Stimulated activated CD4-positive, alpha-beta T cell treated with anti-CD3 and anti-CD28 coated beads, TNF-alpha, amount 100 ng/mL, for 1 hour (primary cell): Measurements from ENCODE around the gene SPC25.
"Not testable (repeated sequence)": the region's sequence is repeated elsewhere in the genome, so short reads cannot be mapped to it uniquely, and the experiment has no call there.

Experiments
- DNase-seq, 3 donors: peaks; one replicate each; pipeline ENCODE4 v3.0.0-alpha.2; 2020; ENCODE audit warnings: low read depth in 3 of 3, low spot score in 1 of 3

The SPC25 gene, protein sequence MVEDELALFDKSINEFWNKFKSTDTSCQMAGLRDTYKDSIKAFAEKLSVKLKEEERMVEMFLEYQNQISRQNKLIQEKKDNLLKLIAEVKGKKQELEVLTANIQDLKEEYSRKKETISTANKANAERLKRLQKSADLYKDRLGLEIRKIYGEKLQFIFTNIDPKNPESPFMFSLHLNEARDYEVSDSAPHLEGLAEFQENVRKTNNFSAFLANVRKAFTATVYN

DNA sequence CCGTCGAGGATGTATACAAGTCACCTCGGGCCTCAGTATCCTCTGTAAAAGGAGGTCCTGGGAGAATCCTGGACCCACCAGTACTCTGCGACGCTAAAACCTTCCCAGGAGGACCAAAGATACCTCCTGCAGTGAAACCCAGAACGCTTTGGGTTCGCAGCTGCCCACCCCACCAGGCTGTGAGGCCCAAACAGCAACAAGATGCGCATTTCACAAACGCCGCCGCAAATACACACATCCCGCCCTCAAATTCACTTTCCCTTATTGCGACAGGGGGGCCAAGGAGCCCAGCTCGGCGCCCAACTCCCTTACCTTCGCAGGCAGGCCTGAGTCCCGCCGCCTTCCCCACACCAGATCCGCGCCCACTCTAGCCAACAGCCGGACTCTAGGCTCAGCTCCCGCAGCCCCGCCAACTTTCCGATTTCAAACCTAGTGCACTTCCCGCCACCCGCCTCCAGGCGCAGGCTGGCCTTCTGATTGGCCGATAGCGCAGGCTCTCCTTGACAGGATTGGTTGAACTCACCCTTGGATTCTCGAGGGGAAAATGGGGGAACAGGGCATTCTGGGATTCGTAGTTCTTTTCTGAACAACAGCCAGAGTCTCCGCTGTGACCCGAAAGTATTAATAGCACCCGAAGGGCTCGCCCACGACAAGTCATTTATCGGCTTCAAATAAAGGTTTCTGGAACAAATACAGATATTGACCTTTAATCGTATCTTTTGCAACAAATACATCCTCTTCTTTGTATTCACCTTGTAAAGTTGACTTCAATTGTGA, at the start of gene SPC25:
Gene SPC25 (minus strand): TSS at position 425 of the 777 bp plus-strand sequence. CDS start 911 bp downstream, outside the sequence.
- DNase-seq = peak; percentile 54 to 72 (median 68)

DNA sequence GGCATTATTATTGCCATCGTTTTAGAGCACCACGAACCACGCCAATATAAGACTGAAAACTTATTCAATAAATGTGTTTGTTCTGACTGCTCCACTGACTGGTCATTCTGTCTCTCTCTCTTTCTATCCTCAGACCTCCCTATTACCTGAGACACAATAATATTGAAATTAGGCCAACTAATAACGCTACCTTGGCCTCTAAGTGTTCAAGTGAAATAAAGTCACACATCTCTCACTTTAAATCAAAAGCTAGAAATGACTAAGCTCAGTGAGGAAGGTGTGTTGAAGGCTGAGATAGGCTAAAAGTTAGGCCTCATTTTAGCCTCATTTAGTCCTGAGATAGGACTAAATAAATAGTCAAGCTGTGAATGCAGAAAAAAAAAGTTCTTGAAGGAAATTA, 49.7 kb upstream of the SPC25 start:
- no peak for DNase-seq

DNA sequence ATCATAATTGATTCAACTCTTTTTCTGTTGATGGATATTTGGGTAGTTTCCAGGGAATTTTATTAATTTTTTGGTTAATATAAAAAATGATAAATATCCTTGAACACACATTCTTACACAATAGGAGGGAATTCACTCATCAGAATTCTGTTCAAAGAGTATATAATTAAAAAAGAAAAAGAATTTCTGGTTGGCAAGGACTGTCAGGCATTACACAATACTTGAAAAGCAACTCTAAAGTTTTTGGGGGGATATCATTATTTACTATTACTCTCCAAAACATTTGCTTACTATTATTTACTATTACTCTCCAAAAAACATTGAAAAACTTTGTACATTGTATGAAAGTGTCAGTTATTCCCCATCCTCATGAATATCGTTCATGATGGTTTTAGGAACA, 48.8 kb upstream of the SPC25 start:
- DNase-seq = no peak

DNA sequence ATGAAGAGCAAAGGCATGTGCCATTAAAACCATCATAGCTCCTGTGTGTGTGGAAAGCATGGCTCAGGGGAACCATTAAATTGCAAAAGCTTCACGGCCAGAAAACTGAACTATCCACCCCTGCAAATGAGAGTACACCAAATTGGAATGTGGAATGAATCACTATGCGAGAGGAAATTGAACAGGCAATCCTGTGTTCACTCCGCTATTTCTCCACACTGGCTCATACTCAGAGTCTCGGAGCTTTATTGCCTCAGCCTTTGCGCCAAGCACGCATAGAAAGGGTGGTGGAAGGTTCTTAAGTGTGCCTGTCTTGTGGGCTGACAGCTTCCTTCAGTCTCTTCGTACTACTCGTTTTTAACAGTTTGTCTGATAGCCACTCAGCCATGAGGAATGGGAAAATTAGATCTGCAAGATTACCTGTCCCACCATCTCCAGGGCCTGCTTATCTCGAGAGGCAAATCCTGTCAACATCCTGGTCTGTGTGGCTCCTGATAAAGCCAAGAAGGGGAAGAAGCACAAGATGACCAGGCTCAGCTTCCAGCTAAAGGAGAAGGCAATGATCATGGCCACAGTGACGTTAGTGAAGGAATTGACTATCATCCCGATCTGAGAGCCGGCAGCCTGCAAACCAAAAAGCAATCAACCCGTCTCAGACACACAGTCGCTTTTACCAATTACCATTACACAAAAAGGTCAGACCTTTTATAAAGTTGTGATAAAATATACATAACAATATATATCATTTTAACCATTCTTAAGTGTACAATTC, 45.8 kb upstream of the SPC25 start:
- no peak for DNase-seq

DNA sequence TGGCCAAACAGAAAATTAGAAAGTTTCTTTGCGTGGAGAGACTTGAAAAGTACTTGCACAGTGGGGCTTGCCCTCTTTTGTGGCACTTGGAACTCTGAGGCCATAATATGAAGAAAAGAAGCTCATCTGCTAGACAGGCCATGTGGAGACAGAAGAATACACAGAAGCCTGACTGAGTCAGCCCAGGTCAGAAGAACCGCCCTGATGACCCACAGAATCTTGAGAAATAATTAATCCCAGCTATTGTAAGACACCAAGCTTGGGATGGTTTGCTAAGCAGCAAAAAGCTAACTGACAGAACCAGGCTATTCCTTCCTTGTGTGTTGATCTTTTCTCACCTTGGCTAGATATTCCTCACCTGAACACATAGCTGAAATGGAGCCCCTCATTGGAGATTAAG, 44.6 kb upstream of the SPC25 start:
- DNase-seq = no peak

DNA sequence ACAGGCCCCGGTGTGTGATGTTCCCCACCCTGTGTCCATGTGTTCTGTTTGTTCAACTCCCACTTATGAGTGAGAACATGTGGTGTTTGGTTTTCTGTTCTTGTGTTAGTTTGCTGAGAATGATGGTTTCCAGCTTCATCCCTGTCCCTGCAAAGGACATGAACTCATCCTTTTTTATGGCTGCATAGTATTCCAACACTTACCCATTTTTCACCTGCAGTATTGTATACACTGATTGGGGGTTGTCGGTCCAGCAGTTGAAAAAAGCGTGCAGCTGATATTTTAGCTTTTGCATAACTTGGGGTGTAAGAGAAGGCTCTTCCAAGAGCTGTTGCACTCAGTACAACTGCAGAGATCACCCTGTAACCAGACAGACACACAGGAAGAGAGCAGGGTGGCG, 41.9 kb upstream of the SPC25 start:
- DNase-seq = not testable (repeated sequence)

DNA sequence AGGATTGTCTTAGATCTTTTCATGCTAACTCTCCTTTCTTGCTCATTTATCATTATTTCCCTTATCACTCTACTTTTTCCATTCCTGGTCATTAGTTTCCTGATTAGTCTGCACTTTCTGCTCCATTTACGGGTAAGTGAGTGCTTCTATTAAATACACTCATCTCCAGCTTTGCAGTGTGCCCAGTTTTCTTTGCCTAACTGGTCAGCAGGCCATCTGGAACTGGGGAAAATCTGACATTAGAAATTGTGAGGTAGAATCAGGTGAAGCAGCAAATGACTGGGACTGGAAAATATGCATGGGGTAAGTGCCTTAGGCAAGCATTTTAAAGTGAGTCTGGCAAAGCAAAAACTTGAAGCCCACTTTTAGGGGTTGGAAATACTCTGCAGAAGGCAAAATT, 40.0 kb upstream of the SPC25 start:
- DNase-seq = no peak

DNA sequence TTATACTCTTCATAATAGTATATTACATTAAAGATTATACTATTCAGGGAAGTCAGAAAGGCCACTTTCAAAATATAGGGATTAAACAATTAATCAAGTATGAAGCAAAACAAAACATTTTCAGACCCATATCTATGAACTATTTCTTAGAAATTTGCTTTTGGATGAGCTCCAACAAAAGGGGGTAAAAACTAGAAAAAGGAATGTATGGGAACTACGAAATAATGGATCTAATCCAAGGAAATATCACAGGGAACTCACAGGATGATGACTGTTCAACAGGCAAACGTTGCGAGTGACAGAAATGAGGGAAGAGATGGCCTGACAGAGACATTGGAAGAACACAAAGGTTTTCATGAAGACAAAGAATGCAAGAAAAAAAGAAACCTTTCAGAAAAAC, 38.8 kb upstream of the SPC25 start:
- no peak for DNase-seq

DNA sequence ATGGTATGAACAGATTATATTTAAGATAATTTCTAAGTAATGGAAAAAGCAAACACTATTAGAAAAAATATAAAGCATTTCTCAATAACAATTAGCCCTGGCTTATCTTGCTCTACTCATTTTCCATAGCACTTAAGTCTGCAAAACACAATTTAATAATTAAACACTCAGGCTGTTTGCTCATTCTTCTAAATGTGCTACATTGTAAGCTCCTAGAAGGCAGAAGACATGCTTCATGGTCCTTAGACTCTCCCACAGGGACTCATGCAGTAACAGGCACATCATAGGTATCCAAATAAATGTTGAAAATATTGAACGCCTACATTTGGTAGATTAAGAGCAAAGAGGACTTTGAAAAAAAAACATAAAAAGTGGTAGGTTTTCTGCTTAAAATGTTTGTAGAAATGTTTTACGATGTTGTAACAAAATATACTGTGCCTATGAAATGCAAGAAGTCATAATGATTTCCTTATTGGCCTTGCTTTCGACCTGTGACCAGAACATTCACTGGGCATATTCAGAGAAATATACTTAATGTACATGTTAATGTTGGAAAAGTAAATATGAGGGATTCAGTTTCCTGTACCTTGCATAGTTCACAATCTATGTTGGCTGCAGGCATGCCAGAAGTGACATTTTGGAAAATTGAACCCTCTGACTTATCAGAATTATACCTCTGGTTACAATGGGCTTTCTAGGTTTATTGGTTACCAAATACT, 38.0 kb upstream of the SPC25 start:
- DNase-seq = no peak

DNA sequence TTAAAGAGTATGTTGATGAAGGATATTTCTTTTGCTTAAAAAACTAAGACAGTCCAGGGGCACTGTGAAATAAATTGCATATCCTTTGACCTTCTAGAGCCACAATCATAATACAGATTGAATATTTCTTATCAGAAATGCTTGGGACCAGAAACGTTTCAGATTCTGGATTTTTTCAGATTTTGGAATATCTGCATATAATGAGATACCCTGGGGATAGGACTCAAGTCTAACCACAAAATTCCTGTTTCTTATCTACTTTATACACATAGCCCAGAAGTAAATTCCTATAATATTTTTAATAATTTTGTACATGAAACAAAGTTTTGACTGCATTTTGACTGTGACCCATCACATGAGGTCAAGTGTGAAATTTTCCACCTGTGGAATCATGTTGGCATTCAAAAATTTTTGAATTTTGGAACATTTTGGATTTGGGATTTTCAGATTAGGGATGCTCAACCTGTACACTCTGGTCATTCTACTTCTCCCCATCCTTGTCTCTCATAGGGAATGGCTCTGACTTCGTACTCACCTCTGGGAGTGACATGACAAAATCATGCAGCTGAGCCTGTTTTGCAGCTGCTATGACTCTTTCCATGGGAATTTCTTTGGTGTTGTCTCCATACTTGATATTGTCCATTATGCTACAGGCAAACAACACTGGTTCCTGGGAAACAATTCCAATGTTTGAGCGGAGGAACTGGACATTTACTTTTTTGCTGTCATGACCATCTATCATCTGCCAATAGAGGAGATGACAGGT, 36.6 kb upstream of the SPC25 start:
- DNase-seq = no peak

DNA sequence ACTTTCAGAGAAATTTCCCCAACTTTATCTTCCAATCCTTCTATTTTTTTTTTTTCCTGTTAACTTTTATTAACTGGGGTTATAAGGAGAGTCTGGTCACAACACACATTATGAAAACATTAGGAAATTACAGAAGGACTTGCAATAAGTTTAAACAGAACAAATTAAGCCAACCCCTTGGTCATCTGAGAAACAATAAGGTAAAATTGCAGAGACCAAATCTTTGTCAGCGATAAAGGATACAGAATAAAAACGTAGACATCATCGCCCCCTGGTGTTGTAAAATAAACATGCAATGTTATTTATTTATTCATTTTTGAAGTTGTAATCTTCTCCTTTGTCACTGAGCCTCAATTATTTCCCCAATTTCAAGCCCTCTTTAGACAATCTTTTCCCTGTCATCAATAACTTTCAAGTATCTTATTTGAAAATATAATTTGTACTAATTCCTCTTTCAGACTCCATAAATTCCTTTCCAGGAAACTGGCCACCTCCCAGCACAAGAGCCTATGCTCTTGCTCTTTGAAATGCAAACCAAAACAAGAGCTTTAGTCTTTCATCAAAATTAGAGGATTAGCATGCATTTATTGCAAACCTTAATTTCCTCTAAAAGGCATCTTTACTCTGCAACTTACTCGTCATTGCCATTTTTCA, 30.4 kb upstream of the SPC25 start:
- no peak for DNase-seq

DNA sequence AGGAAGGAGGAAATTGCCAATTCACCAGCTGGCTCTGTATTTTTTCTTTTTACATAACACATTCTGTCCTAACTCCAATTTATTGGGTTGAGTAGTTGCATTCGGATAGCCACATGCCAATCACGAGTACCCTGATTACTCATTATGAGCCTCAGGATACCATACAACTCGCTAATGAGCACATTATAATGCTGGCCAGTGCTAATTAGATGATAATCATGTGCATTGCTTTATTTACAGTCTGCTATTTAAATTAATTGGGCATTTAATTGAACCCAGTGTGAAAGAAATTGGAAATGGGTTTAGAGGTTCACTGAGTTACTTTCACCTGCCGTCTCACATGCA, 26.1 kb upstream of the SPC25 start:
- DNase-seq = no peak

DNA sequence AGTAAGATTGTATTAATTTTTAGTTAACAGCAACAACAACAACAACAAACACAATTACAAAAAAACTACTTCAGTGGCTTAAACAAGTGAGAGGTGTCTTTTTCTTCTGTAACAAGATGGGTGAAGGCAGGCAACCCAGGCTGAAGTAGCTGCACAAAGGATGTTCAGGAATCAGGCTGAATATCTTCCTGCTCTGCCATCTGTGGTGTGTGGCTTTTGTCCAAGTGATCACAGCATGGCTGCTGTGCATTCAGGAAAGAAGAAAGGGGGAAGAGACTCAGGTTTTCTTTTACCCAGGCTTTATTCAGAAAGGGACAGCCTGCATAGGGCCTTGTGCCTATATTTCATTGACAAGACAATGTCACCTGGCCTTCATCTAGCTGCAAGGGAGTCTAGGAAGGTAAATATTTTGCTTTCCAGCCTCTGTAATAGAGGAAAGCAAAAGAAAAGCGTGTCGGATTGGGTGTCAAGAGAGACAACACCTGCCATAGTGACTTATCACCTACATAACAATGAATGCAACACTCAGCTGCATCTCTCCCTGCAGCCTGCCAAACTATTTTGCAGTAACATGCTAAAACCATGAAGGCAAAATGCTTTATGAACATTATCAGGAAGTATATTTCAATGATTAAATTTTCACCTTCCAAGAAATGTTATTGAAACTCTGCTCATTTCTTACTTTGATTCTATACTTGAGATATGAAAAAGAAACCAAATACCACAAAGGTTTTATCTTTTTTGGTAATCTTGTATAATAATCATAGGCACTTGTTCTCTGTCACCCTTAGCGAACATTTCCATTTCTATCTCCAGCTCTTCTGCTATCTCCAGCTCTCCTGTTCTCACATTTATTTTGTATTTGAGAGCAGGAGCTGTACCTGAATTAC, 25.5 kb upstream of the SPC25 start:
- DNase-seq = no peak

DNA sequence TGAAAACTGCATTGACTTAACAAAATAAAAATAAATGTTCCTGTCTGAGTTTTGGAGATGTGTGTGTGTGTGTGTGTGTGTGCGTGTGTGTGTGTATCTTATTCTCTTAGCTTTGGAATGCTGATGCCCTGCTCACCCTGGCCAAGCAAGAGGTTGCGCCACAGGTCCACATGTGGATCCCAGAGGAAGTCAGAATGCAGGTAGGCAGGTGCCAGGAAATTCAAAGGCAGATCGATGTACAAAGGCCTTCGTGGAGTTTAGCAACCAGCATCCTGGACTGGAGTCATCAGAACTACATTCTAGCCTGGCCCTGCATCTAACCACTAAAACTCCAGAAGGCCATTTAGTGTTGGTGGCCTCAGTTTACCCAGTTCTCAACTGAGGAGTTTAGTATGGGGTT, 23.3 kb upstream of the SPC25 start:
- DNase-seq = no peak

DNA sequence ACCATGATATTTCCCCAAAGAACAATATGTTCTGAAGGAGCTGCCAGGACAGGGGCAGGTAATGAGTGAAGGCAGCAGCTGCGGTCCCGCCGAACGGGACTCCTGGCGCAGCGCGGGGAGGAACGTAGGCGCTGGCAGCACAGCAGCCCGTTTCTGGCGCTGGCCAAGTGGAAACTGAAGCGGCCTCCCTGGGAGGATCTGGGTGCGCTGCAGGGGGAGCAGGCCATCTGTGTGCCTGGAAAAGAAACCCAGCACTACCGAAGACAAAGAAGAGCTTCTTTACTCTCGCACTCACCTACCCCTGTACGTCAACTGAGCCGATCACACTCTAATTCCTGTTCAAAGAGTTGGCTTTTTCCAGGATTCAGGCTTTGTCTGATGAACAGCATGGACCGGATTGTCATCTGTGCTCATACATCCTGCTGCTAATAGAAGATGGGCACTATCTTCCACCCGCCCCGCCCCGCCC, 22.7 kb upstream of the SPC25 start:
- no peak for DNase-seq

DNA sequence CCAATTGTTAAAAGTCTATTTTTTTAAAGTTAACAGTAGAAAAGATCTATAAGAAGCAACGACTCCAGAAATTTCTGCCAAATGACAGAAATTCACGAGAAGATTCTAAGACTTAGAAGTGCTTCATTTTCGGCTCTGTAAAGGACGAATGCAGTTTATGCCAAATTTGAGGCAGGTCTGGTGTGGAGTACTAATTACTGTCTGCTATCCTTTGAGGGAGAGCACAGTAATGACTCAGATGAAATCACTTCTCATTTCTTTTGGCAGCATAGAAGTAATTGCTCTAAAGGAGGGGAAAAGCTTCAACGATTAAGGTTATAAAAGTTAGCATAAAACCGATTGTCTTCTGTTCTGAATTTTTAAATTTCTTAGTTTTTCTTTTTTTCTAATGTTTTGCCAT, 22.2 kb upstream of the SPC25 start:
- DNase-seq = no peak

DNA sequence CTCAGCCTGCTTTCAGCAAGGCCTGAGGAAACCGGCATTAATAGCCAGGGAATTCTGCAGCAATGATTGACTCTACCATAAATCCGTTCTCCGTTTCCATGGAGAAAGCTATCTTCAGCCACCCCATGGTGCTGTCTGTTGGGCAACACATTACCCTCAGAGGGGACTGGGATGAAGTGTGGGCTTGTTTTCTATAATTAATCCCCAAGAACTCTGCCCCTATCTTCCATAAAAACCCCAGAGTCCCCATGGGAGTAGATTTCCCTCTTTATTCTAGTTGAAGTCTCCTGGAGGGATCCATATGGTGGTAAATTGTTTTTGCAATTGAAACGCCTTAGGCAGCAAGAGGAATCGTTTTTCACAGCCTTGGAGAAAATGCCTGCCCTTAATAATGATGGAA, 20.1 kb upstream of the SPC25 start:
- DNase-seq = no peak

DNA sequence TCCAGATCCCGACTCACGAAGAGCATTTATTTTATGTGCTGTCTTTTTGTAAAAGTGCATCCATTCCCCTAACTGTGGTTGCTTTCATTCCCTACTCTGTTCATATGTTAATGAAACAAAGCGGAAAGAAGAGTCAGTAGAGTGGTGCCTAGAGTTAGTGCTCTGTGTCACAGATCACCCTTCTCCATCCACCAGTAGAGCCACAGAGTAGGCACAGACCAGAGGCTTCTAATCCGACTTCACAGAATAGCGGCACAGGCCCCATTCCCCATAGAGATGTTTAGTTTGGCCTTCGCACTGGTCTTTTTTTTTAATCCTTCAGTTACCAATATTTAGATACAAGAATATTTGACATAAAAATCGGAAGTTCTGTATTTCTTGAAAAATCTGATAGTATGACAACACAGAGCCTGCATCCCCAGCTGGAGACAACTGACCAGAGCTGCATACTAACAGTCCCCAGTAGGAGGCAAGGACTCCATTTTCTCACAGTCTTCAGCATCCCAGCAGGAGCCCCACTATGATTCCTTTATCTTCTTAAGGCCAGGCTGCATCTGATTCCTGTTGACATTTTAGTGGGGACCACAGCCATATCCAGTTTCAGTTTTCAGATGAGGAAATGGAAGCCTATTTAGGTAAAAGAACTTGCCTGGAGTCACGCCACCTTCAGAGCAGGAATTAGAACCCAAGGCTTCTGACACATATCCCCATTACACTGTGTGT, 17.9 kb upstream of the SPC25 start:
- DNase-seq = no peak

DNA sequence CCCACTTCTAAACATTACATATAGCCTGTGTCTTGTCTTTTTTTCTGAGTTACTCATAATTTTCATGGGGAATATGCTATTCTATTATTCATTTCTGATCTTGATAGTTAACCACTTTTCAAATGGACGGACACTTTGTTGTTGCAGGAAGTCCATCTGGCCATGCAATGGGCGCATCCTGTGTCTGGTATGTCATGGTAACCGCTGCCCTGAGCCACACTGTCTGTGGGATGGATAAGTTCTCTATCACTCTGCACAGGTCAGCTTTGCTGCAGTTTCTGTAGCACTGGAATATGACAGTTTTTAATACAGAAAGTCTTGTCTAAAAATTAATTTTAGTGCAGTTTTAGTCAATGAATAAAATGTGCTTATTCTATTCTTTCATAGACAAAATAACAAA, 14.1 kb upstream of the SPC25 start:
- DNase-seq = no peak
